Keratinocyte (primary cell): ENCODE results near the gene HAND1. TPM values are rescaled to one million over a fixed set of nuclear protein-coding genes. Genes with fewer than 3 reads are reported as not detected.

Source experiments
- DNase-seq: peaks from one replicate; pipeline ENCODE4 v3.0.0-alpha.2; 2011; ENCODE audit warnings: low read depth, missing footprints, low spot score
- FAIRE-seq: peaks from 2 replicates; lab custom pipeline; 2011; peaks lifted over from hg19 to GRCh38; lab: Jason Lieb, UNC
- H2AFZ ChIP-seq: 2 replicates; pipeline ENCODE4 v1.6.0; 2012; ENCODE audit warnings: low read length, control low read depth, inconsistent platforms; ENCODE audit not compliant: control insufficient read depth
- H3K27ac ChIP-seq: 2 replicates; pipeline ENCODE4 v1.5.1; 2011; ENCODE audit warnings: low read length; ENCODE audit not compliant: control insufficient read depth, insufficient read depth
- H3K27me3 ChIP-seq: 3 replicates; pipeline ENCODE4 v1.6.0; 2011; ENCODE audit warnings: low read length; ENCODE audit not compliant: control insufficient read depth, insufficient read depth; ENCODE audit errors: extremely low read depth
- H3K36me3 ChIP-seq, 2 experiments: 2 replicates in 1 of 2; 3 replicates in 1 of 2; pipeline ENCODE4 v1.5.1; 2011; ENCODE audit warnings: low read length in 2 of 2, mild to moderate bottlenecking in 1 of 2; ENCODE audit not compliant: control insufficient read depth in 2 of 2, insufficient read depth in 2 of 2; ENCODE audit errors: extremely low read depth in 1 of 2
- H3K4me1 ChIP-seq: 3 replicates; pipeline ENCODE4 v1.5.1; 2011; ENCODE audit warnings: low read length; ENCODE audit not compliant: control insufficient read depth, insufficient read depth; ENCODE audit errors: extremely low read depth
- H3K4me2 ChIP-seq: 3 replicates; pipeline ENCODE4 v1.6.0; 2011; ENCODE audit warnings: low read depth, low read length; ENCODE audit not compliant: control insufficient read depth, insufficient read depth; ENCODE audit errors: extremely low read depth
- H3K4me3 ChIP-seq, 3 experiments: fragments of 200-600 bp in 1 of 3; sonication (generic) in 1 of 3; 2 replicates in 2 of 3; 3 replicates in 1 of 3; pipeline ENCODE4 v1.5.1; 2011 to 2016; ENCODE audit warnings: low read length in 3 of 3, mild to moderate bottlenecking in 3 of 3, control low read depth in 2 of 3, inconsistent platforms in 1 of 3, low read depth in 1 of 3, mixed read lengths in 1 of 3, mixed run types in 1 of 3, moderate library complexity in 1 of 3; ENCODE audit not compliant: control insufficient read depth in 2 of 3, insufficient read depth in 2 of 3; ENCODE audit errors: extremely low read depth in 1 of 3
- H3K79me2 ChIP-seq: 2 replicates; pipeline ENCODE4 v1.6.0; 2012; ENCODE audit warnings: low read length; ENCODE audit not compliant: control insufficient read depth, insufficient read depth
- H3K9ac ChIP-seq: 3 replicates; pipeline ENCODE4 v1.6.0; 2011; ENCODE audit warnings: low read length; ENCODE audit not compliant: control insufficient read depth, insufficient read depth; ENCODE audit errors: extremely low read depth
- H3K9me1 ChIP-seq: 3 replicates; pipeline ENCODE4 v1.6.0; 2011; ENCODE audit warnings: low read length; ENCODE audit not compliant: control insufficient read depth, insufficient read depth; ENCODE audit errors: extremely low read depth
- H3K9me3 ChIP-seq: 2 replicates; pipeline ENCODE4 v1.5.1; 2012; ENCODE audit warnings: low read depth, low read length; ENCODE audit not compliant: control insufficient read depth
- H4K20me1 ChIP-seq: 3 replicates; pipeline ENCODE4 v1.6.0; 2011; ENCODE audit warnings: low read length; ENCODE audit not compliant: control insufficient read depth, insufficient read depth; ENCODE audit errors: extremely low read depth
- CTCF ChIP-seq, 3 experiments: IDR thresholded peaks in 1 of 3; conservative IDR thresholded peaks in 1 of 3; optimal IDR thresholded peaks in 1 of 3; 2 replicates in 2 of 3; 3 replicates in 1 of 3; pipeline versions ENCODE3 to v1.5.1; 2011; ENCODE audit warnings: low read length in 3 of 3, mild to moderate bottlenecking in 3 of 3, moderate library complexity in 2 of 3, control low read depth in 1 of 3, inconsistent platforms in 1 of 3; ENCODE audit not compliant: insufficient read depth in 2 of 3; ENCODE audit errors: extremely low read depth in 1 of 3
- EZH2 ChIP-seq: IDR thresholded peaks from one replicate; pipeline ENCODE4 v1.6.1; 2012; ENCODE audit warnings: inconsistent platforms, mild to moderate bottlenecking, low read length, moderate library complexity
- dilution Hi-C: fragments of 300-500 bp; cut with MboI; formaldehyde crosslinking; loops from one replicate; pipeline ENCODE4 v1.7.0; 2020; ENCODE audit warnings: low sequenced_read_pairs; ENCODE audit not compliant: extremely low pct_ligation_motif_present
- polyA plus RNA-seq, 5 experiments: library from polyadenylated mRNA; depleted of rRNA in 3 of 5; stranded (reverse) in 3 of 5; stranded (forward) in 1 of 5; unstranded in 1 of 5; fragments of >200 nt; gene quantifications; 1 replicate in 1 of 5; 2 replicates in 3 of 5; 3 replicates in 1 of 5; pipeline versions ENCODE4 v1.2.1 to v1.2.3, GENCODE V29; 2011 to 2012; ENCODE audit warnings: missing spikeins in 2 of 5, low read depth in 1 of 5, low replicate concordance in 1 of 5

Gene HAND1
- polyA plus RNA-seq, 1 donor (not counting 4 experiments of a cell fraction or from before 2014, with no cell fraction given), result not detected

- no peak for FAIRE-seq
- H4K20me1 ChIP-seq, result no peaks in the 10 kb centered on the region
- no peaks in the 10 kb centered on the region for H3K9me1 ChIP-seq
- H3K9ac ChIP-seq, result peak overlapping the region; percentile 84
- DNase-seq, result no peak
- peak overlapping the region; percentile 99 for H2AFZ ChIP-seq
- peak overlapping the region; percentile 81 for H3K27ac ChIP-seq
- H3K79me2 ChIP-seq, result peaks cover 42% of the 10 kb centered on the region
- H3K4me3 ChIP-seq, result peak overlapping the region; percentile 80 to 99 (median 98)
- H3K4me2 ChIP-seq, result peak overlapping the region; percentile 95
- no peaks in the 10 kb centered on the region for H3K9me3 ChIP-seq
- TF ChIP-seq EZH2 (no peak), CTCF (optimal IDR thresholded peaks at IDR 0.05 in 1 of 3, IDR thresholded peaks at IDR 0.05 in 1 of 3, conservative IDR thresholded peaks at IDR 0.05 in 1 of 3; ENCODE audit: extremely low read depth in 1 of 3, insufficient read depth in 2 of 3, low read length in 3 of 3) (no peak)
- H3K36me3 ChIP-seq, result peaks cover 6 to 13% of the 10 kb centered on the region in 2 experiments
- H3K27me3 ChIP-seq, result no peaks in the 10 kb centered on the region
- peaks cover 25% of the 10 kb centered on the region for H3K4me1 ChIP-seq
- dilution Hi-C loops, result no loop called here
These were observed 33.2 kb downstream of the HAND1 start for GRCh38 chr5:154444556-154445421.

- dilution Hi-C loops, result no loop called here
- Histone ChIP-seq H3K27ac (no peak overlapping the region), H3K79me2 (peaks cover 28% of the 10 kb centered on the region), H3K27me3 (no peaks in the 10 kb centered on the region), H3K4me3 (no peak overlapping the region), H3K9ac (no peak overlapping the region), H2AFZ (no peak overlapping the region), H4K20me1 (no peaks in the 10 kb centered on the region), H3K4me2 (peak overlapping the region; percentile 4), H3K36me3 (peaks cover 6 to 18% of the 10 kb centered on the region in 2 experiments), H3K9me3 (no peaks in the 10 kb centered on the region), H3K9me1 (no peaks in the 10 kb centered on the region), H3K4me1 (peaks cover 25% of the 10 kb centered on the region)
- no peak for DNase-seq
- TF ChIP-seq EZH2 (no peak), CTCF (optimal IDR thresholded peaks at IDR 0.05 in 1 of 3, IDR thresholded peaks at IDR 0.05 in 1 of 3, conservative IDR thresholded peaks at IDR 0.05 in 1 of 3; ENCODE audit: extremely low read depth in 1 of 3, insufficient read depth in 2 of 3, low read length in 3 of 3) (no peak)
- FAIRE-seq, result peak; percentile 85
These were observed 35.2 kb downstream of the HAND1 start for GRCh38 chr5:154442801-154443200.
